Mucosa of descending colon (tissue), 3 donors: ENCODE measurements around the gene LCT. TPM values are rescaled to one million over a fixed set of nuclear protein-coding genes. Genes with fewer than 3 reads are reported as not detected.

Source experiments
- ATAC-seq: fragments of 200-7000 bp; cut with Tn5 transposase; one replicate; pipeline ENCODE4 v1.9.1; 2020; ENCODE audit warnings: mild to moderate bottlenecking, moderate library complexity
- DNase-seq, 3 donors: peaks; one replicate each; pipeline ENCODE4 v3.0.0-alpha.2; 2020
- H3K36me3 ChIP-seq: fragments of 200-600 bp; one replicate; pipeline ENCODE4 v1.8.0; 2021; ENCODE audit warnings: low read depth, mild to moderate bottlenecking
- H3K4me1 ChIP-seq: fragments of 200-600 bp; one replicate; pipeline ENCODE4 v1.8.0; 2021; ENCODE audit warnings: low read depth, mild to moderate bottlenecking
- H3K4me3 ChIP-seq: fragments of 200-600 bp; one replicate; pipeline ENCODE4 v1.8.0; 2021; ENCODE audit warnings: mild to moderate bottlenecking
- H3K9me3 ChIP-seq: fragments of 200-600 bp; one replicate; pipeline ENCODE4 v1.8.0; 2021; ENCODE audit warnings: mild to moderate bottlenecking
- CTCF ChIP-seq: fragments of 200-600 bp; IDR thresholded peaks from one replicate; pipeline ENCODE4 v1.8.0; 2022; ENCODE audit warnings: antibody characterized with exemption, mild to moderate bottlenecking
- intact Hi-C, 2 donors: fragments of 100-400 bp; cut with DNase I in 1 of 2; cut with micrococcal nuclease in 1 of 2; formaldehyde crosslinking; loops; one replicate each; pipeline versions ENCODE4 v1.11.0 to v1.11.1; 2022; cut with DNase I, micrococcal nuclease
- total RNA-seq, 3 donors: library from RNA; stranded (reverse); fragmentation: NEBNext Ultra II Directional in 2 of 3; extraction: Animal tissue kit (Norgen Biotek cat#: 25700) in 2 of 3; gene quantifications; one replicate each; pipeline versions ENCODE4 v1.2.1 to v1.2.4, GENCODE V29; 2021 to 2023
- donor health status: DM: no; HTN: no; CAD: no; lungs with moderate emphysema.
- donor health status: DM: no; HTN: no; CAD: no.
- donor health status: DM: no; HTN: yes; CAD: no.

Gene LCT
- total RNA-seq, 3 donors from 2014 or later, result 0.09 to 0.19 (median 0.09) TPM

GRCh38 chr2:135745545-135745944 is 91.4 kb downstream of the LCT start:
- no peaks in the 10 kb centered on the region for H3K4me1 ChIP-seq
- intact Hi-C loops, result no loop called here
- no peak for ATAC-seq
- peaks cover 15% of the 10 kb centered on the region for H3K36me3 ChIP-seq
- no peak for DNase-seq
- no peaks in the 10 kb centered on the region for H3K9me3 ChIP-seq
- no peak overlapping the region for H3K4me3 ChIP-seq
- TF ChIP-seq CTCF, result no peak

- intact Hi-C loops, result no loop called here
- H3K36me3 ChIP-seq, result peaks cover 15% of the 10 kb centered on the region
- no peak overlapping the region for H3K4me3 ChIP-seq
- H3K4me1 ChIP-seq, result no peaks in the 10 kb centered on the region
- ATAC-seq (no peak), DNase-seq (no peak)
- TF ChIP-seq CTCF, result no peak
- no peaks in the 10 kb centered on the region for H3K9me3 ChIP-seq
These were observed 92.1 kb downstream of the LCT start for GRCh38 chr2:135744760-135745314.

GRCh38 chr2:135743860-135744259 is 93.1 kb downstream of the LCT start:
- Histone ChIP-seq H3K36me3 (peaks cover 11% of the 10 kb centered on the region), H3K4me1 (no peaks in the 10 kb centered on the region), H3K4me3 (no peak overlapping the region), H3K9me3 (no peaks in the 10 kb centered on the region)
- DNase-seq (no peak), ATAC-seq (no peak)
- TF ChIP-seq CTCF, result no peak
- intact Hi-C loops, result no loop called here

- no peak for TF ChIP-seq CTCF
- ATAC-seq (peak; percentile 54), DNase-seq (peak in 1 of 3 donors; percentile 53)
- no peaks in the 10 kb centered on the region for H3K9me3 ChIP-seq
- H3K4me1 ChIP-seq, result no peaks in the 10 kb centered on the region
- intact Hi-C loops, result no loop called here
- no peaks in the 10 kb centered on the region for H3K36me3 ChIP-seq
- H3K4me3 ChIP-seq, result peak overlapping the region; percentile 98
These were observed 94.6 kb downstream of the LCT start for GRCh38 chr2:135742325-135742757.

- no peaks in the 10 kb centered on the region for H3K4me1 ChIP-seq
- intact Hi-C loops, result no loop called here
- DNase-seq (peak; percentile 96 to 99 (median 97)), ATAC-seq (peak; percentile 96)
- TF ChIP-seq CTCF, result no peak
- H3K36me3 ChIP-seq, result no peaks in the 10 kb centered on the region
- peak within 1 kb of the TSS; percentile 98 for H3K4me3 ChIP-seq
- no peaks in the 10 kb centered on the region for H3K9me3 ChIP-seq
These were observed 95.3 kb downstream of the LCT start, which contains the start of gene UBXN4 for GRCh38 chr2:135741395-135742324. Gene UBXN4 (plus strand): TSS chr2:135741855. CDS start chr2:135741930, 75 bp downstream.
